ENCODE data around the gene CA10. TPM values are rescaled to one million over a fixed set of nuclear protein-coding genes. Genes with fewer than 3 reads are reported as not detected.

CA10 gene
- polyA plus RNA-seq, 4 donors = 11.7 to 17.3 (median 14.5) TPM

- no peak for DNase-seq (ENCODE audit: low read depth in 4 of 4, low spot score in 3 of 4)
These were observed 266.6 kb downstream of the CA10 start for GRCh38 chr17:51891936-51892335.

DNA sequence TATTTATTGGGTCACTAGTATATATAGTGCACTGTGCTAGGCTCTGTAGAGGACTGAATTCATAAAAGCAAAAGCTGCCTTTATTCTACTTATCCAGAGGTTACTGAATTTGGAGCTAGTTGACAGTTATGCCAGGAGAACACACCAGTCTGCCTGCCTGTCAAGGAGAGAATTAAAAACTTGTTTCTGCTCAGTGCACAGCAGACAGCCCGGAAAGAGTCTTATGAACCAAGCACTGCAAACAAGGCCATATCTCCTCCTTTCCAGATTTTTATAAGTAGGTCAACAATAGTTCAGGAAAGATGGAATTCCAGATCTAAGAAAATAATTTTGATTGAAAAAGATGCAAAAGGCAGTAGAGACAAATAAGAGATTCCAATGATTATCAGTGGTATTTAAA lies 267.8 kb downstream of the CA10 start:
- DNase-seq (ENCODE audit: low read depth in 4 of 4, low spot score in 3 of 4) = no peak

DNA sequence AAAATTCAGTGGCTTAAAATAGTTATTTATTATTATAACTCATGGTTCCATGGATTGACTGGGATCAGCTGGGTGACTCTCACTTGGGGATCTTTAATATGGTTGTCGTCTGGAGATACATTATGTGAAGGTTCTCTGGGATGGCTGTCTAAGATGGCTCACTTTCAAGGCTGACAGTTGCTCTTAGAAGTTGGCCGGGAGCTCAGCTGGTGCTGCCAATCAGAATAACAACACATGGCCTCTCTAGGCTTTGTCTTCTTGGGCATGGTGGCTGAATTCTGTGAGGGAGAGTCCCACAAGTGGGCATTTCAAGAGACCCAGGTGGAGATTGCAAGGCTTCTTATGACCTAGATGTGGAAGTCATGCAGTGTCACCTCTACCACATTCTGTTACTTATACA lies 269.7 kb downstream of the CA10 start:
- DNase-seq (ENCODE audit: low read depth in 4 of 4, low spot score in 3 of 4) = no peak

GRCh38 chr17:51876986-51877385 lies 281.5 kb downstream of the CA10 start:
- DNase-seq (ENCODE audit: low read depth in 4 of 4, low spot score in 3 of 4) = no peak

- DNase-seq (ENCODE audit: low read depth in 4 of 4, low spot score in 3 of 4) = no peak
These were observed 285.2 kb downstream of the CA10 start for GRCh38 chr17:51873302-51873701.

- DNase-seq (ENCODE audit: low read depth in 4 of 4, low spot score in 3 of 4) = peak; percentile 13 to 33 (median 14)
These were observed 289.1 kb downstream of the CA10 start for GRCh38 chr17:51869387-51869786.

GRCh38 chr17:51860954-51861561 lies 297.5 kb downstream of the CA10 start:
- DNase-seq (ENCODE audit: low read depth in 4 of 4, low spot score in 3 of 4) = peak; percentile 13 to 40 (median 28)

DNA sequence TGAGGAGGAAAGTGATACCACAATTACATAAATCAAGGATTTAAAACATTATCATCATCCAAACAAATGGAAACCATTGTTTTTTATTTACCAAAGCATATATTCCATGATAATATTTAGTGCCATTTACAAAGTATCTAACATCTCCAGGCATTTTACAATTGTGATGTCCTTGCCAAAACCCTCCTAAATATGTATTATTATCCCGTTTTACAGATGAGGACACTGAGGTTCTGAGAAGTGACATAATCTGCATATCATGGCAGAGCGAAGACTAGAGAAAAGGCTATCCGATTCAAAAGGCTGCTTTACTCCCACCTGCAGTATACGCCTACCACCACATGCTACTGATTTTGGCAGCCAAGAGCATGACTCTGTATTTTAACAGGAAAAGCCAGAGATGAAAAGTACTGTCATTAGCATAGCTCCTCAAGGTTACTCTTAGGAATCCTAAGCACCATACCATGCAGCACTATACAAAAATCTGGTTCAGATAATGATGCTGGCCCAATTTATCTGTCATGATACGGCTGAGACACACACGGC lies 301.4 kb downstream of the CA10 start:
- no peak for DNase-seq (ENCODE audit: low read depth in 4 of 4, low spot score in 3 of 4)

DNA sequence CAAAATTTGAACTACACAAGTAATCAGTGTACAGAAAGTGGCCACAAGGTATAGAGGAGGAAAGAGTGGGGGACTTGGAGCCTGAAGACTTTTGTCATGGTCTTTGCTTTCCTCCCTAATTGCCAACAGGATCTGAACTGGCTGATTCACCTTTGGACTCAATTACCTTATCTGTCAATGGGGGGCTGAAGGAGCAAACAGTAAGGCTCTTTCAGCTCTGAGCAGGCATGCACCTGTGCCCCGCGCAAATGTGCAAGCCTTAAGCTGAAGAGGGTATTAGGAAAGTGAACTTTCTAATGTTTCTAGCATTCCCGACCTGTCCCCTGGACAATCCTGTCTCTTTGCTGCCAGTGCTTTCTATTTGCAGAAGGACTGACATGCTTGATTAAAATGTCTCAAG lies 302.7 kb downstream of the CA10 start:
- DNase-seq (ENCODE audit: low read depth in 4 of 4, low spot score in 3 of 4) = no peak

GRCh38 chr17:51853857-51854256 lies 304.7 kb downstream of the CA10 start:
- DNase-seq (ENCODE audit: low read depth in 4 of 4, low spot score in 3 of 4) = no peak

DNA sequence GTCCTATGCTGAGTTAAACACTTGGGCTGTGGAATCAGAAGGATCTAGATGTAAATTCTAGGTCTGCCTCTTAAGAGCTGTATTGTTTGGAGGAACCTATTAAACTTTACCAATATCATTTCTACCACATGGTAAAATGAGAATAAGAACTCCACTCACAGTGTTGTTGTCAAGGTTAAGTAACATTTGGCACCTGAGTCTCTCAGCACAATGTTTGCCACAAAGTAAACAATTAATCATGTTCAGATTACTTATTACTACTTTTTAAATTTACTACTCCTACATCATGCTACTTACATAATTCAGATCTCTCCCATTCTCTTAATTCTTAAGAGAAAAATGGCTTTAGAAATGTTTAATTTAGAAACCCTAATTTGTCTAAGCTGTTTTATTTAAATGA lies 305.9 kb downstream of the CA10 start:
- no peak for DNase-seq (ENCODE audit: low read depth in 4 of 4, low spot score in 3 of 4)

- no peak for DNase-seq (ENCODE audit: low read depth in 4 of 4, low spot score in 3 of 4)
These were observed 308.3 kb downstream of the CA10 start for GRCh38 chr17:51850201-51850600.

DNA sequence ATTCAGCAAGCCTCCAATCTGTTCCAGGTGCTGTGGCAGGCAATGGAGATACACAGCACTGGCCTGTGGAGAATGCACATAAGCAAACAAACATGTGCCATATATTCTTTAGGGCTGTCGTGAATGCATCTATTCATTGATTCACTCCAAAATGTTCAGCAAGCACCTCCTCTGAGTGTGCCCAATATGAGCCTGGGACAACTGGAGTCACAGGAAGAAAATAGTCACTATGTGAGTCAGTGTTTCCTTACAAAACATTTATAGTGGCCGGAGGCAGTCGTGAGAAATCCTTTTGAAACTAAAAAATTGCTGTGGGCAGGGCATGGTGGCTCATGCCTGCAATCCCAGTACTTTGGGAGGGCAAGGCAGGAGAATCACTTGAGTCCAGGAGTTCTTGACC lies 310.1 kb downstream of the CA10 start:
- DNase-seq (ENCODE audit: low read depth in 4 of 4, low spot score in 3 of 4) = no peak

DNA sequence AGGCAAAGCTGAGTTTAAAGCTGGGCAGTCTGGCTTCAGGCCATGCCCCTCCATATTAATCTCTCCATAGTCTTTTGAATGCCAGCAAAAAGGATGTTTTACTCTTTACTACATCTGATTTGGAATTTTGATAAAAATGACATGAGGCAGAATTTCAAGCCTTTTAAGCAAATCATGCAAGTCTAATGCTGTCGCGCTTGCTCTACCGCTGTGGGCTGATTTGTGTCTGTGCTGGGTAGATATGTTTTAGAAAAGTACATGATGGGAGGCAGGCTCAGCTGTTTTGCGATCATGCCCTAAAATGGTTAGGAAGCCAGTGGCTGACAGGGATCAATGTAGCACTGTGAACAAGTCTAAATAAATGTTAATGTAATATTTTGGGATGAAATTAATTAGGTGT lies 311.9 kb downstream of the CA10 start:
- DNase-seq (ENCODE audit: low read depth in 4 of 4, low spot score in 3 of 4) = no peak

GRCh38 chr17:51845776-51846175 lies 312.7 kb downstream of the CA10 start:
- no peak for DNase-seq (ENCODE audit: low read depth in 4 of 4, low spot score in 3 of 4)

DNA sequence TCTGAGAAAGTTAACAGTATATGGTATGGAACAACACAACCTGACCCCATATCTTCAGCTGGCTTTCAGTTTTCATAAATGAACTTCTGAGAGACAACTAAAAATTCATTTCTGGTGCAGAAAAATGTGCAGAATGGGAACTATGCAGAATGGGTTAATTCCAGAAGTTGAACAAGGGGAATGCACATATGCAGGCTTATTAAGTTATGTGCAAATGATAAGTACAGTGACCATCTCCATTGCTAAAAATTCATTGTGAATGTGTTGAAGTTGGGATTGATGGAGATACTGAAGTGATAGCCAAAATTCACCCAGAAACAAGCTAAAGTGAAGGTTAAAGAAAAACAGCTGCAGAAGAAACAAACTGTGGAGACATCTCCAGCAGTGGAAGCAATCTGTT lies 315.8 kb downstream of the CA10 start:
- DNase-seq (ENCODE audit: low read depth in 4 of 4, low spot score in 3 of 4) = no peak

- no peak for DNase-seq (ENCODE audit: low read depth in 4 of 4, low spot score in 3 of 4)
These were observed 316.8 kb downstream of the CA10 start for GRCh38 chr17:51841669-51842068.

DNA sequence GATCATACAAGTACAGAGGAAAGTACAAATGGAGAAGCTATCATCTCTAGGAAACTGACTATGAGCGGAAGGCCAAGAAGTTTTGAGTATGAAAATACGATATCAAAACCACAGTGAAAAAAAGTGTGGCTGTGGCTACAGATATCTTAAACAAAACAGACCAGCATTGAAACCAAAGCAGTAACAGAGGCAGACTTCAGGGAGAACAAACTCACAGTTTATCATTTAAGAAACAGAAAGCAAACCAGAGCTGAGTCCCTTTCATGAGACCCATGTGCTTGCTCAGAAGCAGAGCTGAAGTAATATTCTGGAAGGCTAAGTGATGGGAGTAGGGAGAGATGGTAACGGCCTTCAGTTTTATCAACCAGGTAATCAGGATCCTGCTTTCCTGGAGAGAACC lies 317.8 kb downstream of the CA10 start:
- no peak for DNase-seq (ENCODE audit: low read depth in 4 of 4, low spot score in 3 of 4)

GRCh38 chr17:51833620-51834019 lies 324.9 kb downstream of the CA10 start:
- no peak for DNase-seq (ENCODE audit: low read depth in 4 of 4, low spot score in 3 of 4)

GRCh38 chr17:51833045-51833444 lies 325.5 kb downstream of the CA10 start:
- DNase-seq (ENCODE audit: low read depth in 4 of 4, low spot score in 3 of 4) = no peak

DNA sequence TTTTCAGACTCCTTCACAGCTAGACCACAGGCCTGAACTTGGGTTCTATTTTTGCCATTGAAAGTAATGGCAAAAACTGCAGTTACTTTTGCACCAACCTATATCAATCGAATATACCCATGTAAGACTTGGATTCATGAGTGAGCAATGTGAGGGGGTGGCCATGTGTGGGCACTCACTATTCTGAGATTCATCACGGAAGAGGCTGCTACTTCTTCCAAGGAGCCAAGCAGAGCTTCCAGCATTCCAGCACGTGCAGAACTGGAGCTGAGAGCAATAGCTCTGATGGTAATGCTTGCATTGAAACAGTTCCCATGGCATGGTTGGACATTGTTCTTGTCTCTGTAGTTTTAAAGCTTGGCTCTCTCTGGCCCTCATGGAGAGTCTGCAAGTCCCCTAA lies 327.6 kb downstream of the CA10 start:
- no peak for DNase-seq (ENCODE audit: low read depth in 4 of 4, low spot score in 3 of 4)

DNA sequence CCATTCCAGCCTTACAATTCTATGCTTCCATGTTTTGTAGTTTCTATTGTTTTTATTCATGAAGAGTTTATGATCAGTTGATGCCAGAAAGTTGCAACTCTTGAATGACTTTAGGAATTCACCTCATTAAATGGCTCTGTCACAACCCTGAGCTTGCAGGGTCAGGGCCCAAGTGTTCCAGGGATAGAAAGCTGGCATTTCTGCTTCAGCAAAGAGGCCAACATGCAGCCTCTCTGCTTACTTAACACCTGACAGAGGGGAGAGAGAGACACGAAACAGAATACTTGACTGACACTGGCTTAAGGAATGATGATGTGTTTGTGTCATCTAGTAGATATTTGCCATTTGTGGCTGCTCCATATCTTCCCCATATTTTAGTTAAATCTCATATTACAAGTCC lies 328.1 kb downstream of the CA10 start:
- DNase-seq (ENCODE audit: low read depth in 4 of 4, low spot score in 3 of 4) = no peak

DNA sequence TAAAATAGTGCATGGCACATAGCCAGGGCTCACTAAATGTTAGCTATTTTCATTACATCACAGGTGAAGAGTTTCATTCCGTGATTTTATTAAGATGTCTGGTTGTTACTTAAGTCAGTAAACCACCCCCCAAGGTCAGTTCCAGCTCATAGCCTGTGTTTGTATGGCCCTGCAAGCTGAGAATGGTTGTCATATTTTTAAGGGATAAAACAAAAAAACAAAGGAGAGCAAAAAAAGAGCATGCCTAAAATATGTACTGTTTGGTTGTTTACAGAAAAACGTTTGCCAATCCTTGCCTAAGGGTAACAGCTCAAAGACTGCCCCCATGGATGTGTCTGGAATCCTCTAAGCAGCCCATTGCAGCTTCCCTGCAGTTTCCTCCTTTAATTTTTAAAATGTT lies 329.6 kb downstream of the CA10 start:
- DNase-seq (ENCODE audit: low read depth in 4 of 4, low spot score in 3 of 4) = no peak
